ENCODE measurements around the gene EEF1G.
A peak's percentile ranks its signal among the peaks of the same experiment; 100 is the strongest.

The EEF1G gene

GRCh38 chr11:62540804-62541701 is 32.6 kb downstream of the EEF1G start:
- no peak for DNase-seq (ENCODE audit: low spot score)

GRCh38 chr11:62539238-62539925 is 34.3 kb downstream of the EEF1G start:
- DNase-seq (ENCODE audit: low spot score): peak; percentile 63

DNA sequence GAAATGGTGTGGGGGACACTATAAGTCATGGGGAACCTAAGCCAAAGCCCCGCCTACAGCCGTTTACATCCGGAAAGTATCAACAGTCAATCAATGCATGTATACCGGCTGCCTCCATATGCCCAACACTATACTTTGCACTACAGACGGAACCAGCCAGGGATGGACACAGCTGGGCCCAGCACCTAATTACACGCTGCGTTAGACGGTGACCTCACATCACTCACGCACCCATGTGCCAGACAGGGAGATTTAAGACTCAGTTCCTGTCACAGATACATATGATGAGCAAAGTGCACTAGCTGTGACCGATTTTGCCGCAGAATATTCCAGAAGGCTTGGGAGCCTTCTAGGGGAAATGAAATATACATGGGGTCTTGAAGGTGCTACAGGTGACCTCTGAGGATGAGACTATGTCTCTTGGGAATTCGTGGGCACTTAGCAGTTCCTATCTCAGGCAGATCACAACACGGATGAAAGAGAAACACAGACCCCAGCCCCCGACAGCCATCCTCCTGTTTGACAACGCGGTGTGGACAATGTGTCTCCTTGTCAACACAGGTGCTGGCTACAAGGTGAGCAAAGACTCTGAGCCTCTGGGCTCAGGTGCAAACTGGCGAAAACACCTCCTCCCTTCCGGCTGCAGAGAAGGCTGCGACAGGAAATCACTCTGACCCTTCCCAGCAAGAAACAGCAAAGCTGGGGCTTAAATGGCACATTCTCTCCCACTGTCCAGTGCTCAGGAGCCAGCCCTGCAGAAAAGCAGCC is 35.0 kb downstream of the EEF1G start:
- no peak for DNase-seq (ENCODE audit: low spot score)

GRCh38 chr11:62536301-62536957 is 37.3 kb downstream of the EEF1G start:
- DNase-seq (ENCODE audit: low spot score): no peak

DNA sequence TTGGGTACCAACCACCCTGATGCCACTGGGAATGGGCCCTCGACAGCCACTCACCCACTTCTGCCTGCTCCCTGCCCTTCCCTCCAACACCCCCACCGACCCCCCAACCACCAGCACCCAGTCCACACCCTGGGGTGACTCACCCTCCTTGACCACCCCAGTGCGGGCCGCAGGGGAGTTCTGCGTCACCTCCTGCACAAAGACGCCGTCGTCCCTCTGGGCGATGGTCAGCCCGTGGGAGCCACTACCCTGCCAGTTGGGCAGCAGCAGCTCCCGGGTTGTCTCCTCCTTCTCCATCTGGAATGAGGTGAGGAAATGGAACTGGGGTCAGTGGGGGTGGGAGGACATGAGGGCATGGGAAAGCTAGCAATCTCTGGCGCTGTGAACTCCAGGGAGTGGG is 37.9 kb downstream of the EEF1G start:
- DNase-seq (ENCODE audit: low spot score): no peak

- no peak for DNase-seq (ENCODE audit: low spot score)
Measured at GRCh38 chr11:62534779-62535545, 38.7 kb downstream of the EEF1G start.

DNA sequence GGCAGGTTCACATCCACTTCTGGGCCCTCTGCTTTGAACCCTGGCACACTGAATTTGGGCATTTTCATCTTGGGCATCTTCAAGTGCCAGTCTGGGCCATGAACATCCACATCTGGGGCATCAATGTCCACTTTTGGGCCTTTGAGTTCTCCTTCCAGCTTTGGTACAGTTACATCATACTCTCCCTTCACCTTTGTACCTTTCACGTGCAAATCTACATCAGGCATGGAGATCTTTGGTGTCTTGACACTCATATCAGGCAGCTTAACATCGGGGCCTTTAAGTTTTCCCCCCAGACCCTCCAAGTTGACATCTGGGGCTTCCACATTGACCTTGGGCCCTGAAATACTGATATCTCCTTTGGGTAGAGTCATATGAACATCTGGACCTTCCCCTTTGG is 41.6 kb downstream of the EEF1G start:
- no peak for DNase-seq (ENCODE audit: low spot score)

- no peak for DNase-seq (ENCODE audit: low spot score)
Measured at GRCh38 chr11:62516736-62517371, 56.8 kb downstream of the EEF1G start.

GRCh38 chr11:62514151-62514550 is 59.5 kb downstream of the EEF1G start:
- DNase-seq (ENCODE audit: low spot score): no peak

- DNase-seq (ENCODE audit: low spot score): no peak
Measured at GRCh38 chr11:62513626-62514025, 60.1 kb downstream of the EEF1G start.

DNA sequence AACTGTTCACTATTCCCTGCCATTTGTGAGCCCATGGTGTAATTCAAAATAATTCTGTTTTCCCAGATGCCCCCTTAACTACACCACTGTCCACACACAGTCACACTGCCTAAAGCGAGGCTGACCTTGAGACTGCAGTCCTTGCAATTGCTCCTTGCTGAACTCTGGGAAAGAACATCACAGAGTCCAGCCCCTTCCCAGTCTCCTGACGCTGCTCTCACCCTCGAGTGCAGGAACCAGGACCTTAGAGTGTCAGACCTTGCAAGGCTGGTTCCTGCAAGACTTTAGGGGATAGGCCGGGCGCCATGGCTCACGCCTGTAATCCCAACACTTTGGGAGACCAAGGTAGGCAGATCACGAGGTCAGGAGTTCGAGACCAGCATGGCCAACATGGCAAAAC is 60.7 kb downstream of the EEF1G start:
- no peak for DNase-seq (ENCODE audit: low spot score)

All from CD4-positive, alpha-beta T cell treated with Interleukin-15 for 4 hours (primary cell).